ENCODE measurements around the gene NHERF2. TPM values are rescaled to one million over a fixed set of nuclear protein-coding genes. Genes with fewer than 3 reads are reported as not detected.

The NHERF2 gene
- total RNA-seq, 1 experiment from 2014 or later, result 104 TPM

DNA sequence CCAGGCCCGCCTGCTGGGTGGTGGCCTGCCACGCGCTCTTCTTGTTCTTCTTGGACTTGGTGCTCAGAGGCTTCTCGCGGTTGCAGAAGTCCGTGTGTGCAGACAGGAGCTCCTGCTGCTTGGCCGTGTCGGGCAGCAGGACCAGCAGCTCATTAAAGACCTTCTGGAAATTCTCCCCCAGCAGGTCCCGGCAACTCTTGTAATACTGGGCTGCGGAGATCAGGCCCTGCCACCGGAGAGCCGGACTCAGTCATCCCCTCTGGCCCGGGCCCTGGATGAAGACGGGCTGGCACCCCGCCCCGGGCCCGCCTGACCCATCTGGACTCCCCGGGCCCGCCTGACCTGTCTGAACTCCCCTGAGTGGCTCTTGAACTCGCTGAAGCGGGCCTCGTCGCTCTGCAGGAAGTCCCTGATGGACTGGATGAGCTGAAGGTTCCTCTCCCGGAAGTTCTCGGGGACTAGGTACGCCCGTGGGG is 28.3 kb upstream of the NHERF2 start:
- Histone ChIP-seq H3K9me2 (ENCODE audit: insufficient read depth) (no peaks in the 10 kb centered on the region), H3F3A (ENCODE audit: insufficient read depth, low read depth) (peaks cover 31% of the 10 kb centered on the region), H3K4me3 (no peak overlapping the region), H3K4me1 (replicated peaks; ENCODE audit: insufficient read depth) (peaks cover 16% of the 10 kb centered on the region), H4K20me1 (ENCODE audit: insufficient read depth) (peaks cover 6% of the 10 kb centered on the region; the same call in 1 of the 2 replicates), H3K27me3 (ENCODE audit: insufficient read depth, low read depth) (no peaks in the 10 kb centered on the region), H3K4me2 (no peak overlapping the region), H2AFZ (no peak overlapping the region), H3K9me3 (ENCODE audit: insufficient read depth, low read depth) (no peaks in the 10 kb centered on the region), H3K36me3 (ENCODE audit: low read depth) (0 out of 2 replicates have a peak, but pooled peaks cover 3% of the 10 kb centered on the region), H3K79me2 (ENCODE audit: low read depth) (0 out of 2 replicates have a peak, but pooled peaks cover 2% of the 10 kb centered on the region), H3K27ac (no peak overlapping the region)
- TF ChIP-seq EZH2 (IDR thresholded peaks at IDR 0.05; ENCODE audit: low read depth), result no peak
- no peak for TF ChIP-seq CTCF (conservative IDR thresholded peaks at IDR 0.05)
- ChIA-PET CTCF (no interaction called here), POLR2A (ENCODE audit: unreplicated experiment) (no interaction called here)
- no TSS peak for BruUV-seq (replicated peaks)
- intact Hi-C loops (cut with micrococcal nuclease; ENCODE audit: unreplicated experiment), result no loop called here
- DNase-seq, result no peak

DNA sequence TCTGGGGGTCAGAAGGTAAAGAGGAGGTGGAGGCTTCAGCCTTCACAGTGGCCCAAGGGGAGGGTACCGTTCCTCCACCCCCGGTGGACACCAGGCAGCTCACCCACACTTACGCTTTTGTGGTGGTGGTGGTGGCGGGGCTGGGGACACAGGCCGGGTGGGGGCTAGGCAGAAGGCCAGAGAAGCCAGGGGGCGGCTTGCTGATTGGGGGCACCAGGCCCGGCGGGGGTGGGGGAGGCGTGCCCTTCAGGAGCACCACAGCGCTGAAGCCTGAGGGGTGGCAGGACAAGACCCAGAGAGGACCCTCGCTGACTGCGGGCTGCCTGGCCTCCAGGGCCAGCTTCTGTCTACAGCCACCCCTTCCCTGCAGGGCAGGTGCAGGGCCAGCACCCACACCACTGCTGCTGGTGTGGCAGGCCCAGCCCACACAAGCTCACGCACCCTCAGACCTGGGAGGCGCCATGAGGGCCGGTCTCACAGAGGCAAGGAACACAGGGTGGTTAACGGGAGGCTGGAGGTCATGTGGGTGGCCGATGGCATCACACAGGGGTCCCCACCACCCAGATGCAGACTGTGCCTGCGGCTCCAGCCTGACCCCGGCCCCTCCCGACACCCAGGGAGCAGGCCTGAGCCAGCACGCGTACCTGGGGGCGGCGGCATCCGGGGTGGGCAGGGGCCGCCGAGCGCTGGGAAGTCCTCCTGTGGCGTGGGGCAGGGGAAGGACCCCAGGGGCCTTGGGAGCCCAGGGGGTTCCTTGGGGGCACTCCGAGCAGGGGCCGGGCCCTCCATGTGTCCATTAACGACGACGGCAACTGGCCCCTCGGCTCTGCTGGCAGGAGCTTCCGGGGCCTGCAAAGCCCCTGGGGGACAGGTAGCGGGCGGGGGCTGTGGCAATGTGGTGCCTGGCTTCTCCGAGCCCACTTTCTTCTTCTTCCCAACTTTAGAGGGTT is 27.6 kb upstream of the NHERF2 start:
- Histone ChIP-seq H3K36me3 (ENCODE audit: low read depth) (0 out of 2 replicates have a peak, but pooled peaks cover 5% of the 10 kb centered on the region), H3K4me1 (replicated peaks; ENCODE audit: insufficient read depth) (peaks cover 8% of the 10 kb centered on the region), H3F3A (ENCODE audit: insufficient read depth, low read depth) (peaks cover 24% of the 10 kb centered on the region), H3K9me3 (ENCODE audit: insufficient read depth, low read depth) (no peaks in the 10 kb centered on the region), H3K9me2 (ENCODE audit: insufficient read depth) (no peaks in the 10 kb centered on the region), H4K20me1 (ENCODE audit: insufficient read depth) (peaks cover 14% of the 10 kb centered on the region), H3K4me3 (no peak overlapping the region), H3K27ac (no peak overlapping the region), H2AFZ (no peak overlapping the region), H3K27me3 (ENCODE audit: insufficient read depth, low read depth) (no peaks in the 10 kb centered on the region), H3K4me2 (no peak overlapping the region), H3K79me2 (ENCODE audit: low read depth) (peaks cover 9% of the 10 kb centered on the region; the same call in 1 of the 2 replicates)
- intact Hi-C loops (cut with micrococcal nuclease; ENCODE audit: unreplicated experiment), result no loop called here
- BruUV-seq (replicated peaks), result no TSS peak
- TF ChIP-seq CTCF (conservative IDR thresholded peaks at IDR 0.05) (no peak), EZH2 (IDR thresholded peaks at IDR 0.05; ENCODE audit: low read depth) (no peak)
- no peak for DNase-seq
- ChIA-PET POLR2A (ENCODE audit: unreplicated experiment) (no interaction called here), CTCF (no interaction called here)

- no peaks in the 10 kb centered on the region for H3K9me2 ChIP-seq (ENCODE audit: insufficient read depth)
- H2AFZ ChIP-seq, result no peak overlapping the region
- peaks cover 6% of the 10 kb centered on the region; the same call in 1 of the 2 replicates for H3K4me1 ChIP-seq (replicated peaks; ENCODE audit: insufficient read depth)
- 0 out of 2 replicates have a peak, but pooled peaks cover 5% of the 10 kb centered on the region for H3K36me3 ChIP-seq (ENCODE audit: low read depth)
- peaks cover 18% of the 10 kb centered on the region; the same call in 1 of the 2 replicates for H3K79me2 ChIP-seq (ENCODE audit: low read depth)
- peaks cover 18% of the 10 kb centered on the region for H3F3A ChIP-seq (ENCODE audit: insufficient read depth, low read depth)
- intact Hi-C loops (cut with micrococcal nuclease; ENCODE audit: unreplicated experiment), result loop anchor here (10.0 kb wide), 1 partner anchor 255 kb away; the partner anchor contains the start of gene ECI1
- H3K4me3 ChIP-seq, result no peak overlapping the region
- TF ChIP-seq CTCF (conservative IDR thresholded peaks at IDR 0.05) (no peak), EZH2 (IDR thresholded peaks at IDR 0.05; ENCODE audit: low read depth) (no peak)
- ChIA-PET CTCF (no interaction called here), POLR2A (ENCODE audit: unreplicated experiment) (no interaction called here)
- no peaks in the 10 kb centered on the region for H3K27me3 ChIP-seq (ENCODE audit: insufficient read depth, low read depth)
- no peak overlapping the region for H3K27ac ChIP-seq
- DNase-seq, result no peak
- no peaks in the 10 kb centered on the region for H3K9me3 ChIP-seq (ENCODE audit: insufficient read depth, low read depth)
- no TSS peak for BruUV-seq (replicated peaks)
- H3K4me2 ChIP-seq, result no peak overlapping the region
- H4K20me1 ChIP-seq (ENCODE audit: insufficient read depth), result peaks cover 21% of the 10 kb centered on the region
These were observed 26.7 kb upstream of the NHERF2 start for GRCh38 chr16:1999866-2000514.

Measured in PC-9 (cell line).